Suprapubic skin (tissue), 4 donors: ENCODE data around the gene DRAP1.
"Not testable (repeated sequence)": the region's sequence is repeated elsewhere in the genome, so short reads cannot be mapped to it uniquely, and the experiment has no call there.

ENCODE experiments used
- POLR2A ChIP-seq, 2 donors: fragments of 450-650 bp; IDR thresholded peaks; one replicate each; pipeline ENCODE4 v1.6.1; 2017; ENCODE audit warnings: antibody characterized with exemption in 2 of 2, mild to moderate bottlenecking in 2 of 2, moderate library complexity in 2 of 2
- POLR2AphosphoS5 ChIP-seq, 3 donors: sonication (generic); formaldehyde crosslinking; IDR thresholded peaks; one replicate each; pipeline ENCODE4 v1.6.1; 2017; ENCODE audit warnings: antibody characterized with exemption in 3 of 3
- TF ChIP-seq, protein P1 (sequence below), 2 donors: fragments of 200-600 bp in 1 of 2; fragments of 450-650 bp in 1 of 2; sonication (generic) in 1 of 2; IDR thresholded peaks; one replicate each; pipeline ENCODE4 v1.5.1; 2016 to 2019; ENCODE audit warnings: antibody characterized with exemption in 2 of 2, mild to moderate bottlenecking in 1 of 2, moderate library complexity in 1 of 2

- TF ChIP-seq, protein P1, sequence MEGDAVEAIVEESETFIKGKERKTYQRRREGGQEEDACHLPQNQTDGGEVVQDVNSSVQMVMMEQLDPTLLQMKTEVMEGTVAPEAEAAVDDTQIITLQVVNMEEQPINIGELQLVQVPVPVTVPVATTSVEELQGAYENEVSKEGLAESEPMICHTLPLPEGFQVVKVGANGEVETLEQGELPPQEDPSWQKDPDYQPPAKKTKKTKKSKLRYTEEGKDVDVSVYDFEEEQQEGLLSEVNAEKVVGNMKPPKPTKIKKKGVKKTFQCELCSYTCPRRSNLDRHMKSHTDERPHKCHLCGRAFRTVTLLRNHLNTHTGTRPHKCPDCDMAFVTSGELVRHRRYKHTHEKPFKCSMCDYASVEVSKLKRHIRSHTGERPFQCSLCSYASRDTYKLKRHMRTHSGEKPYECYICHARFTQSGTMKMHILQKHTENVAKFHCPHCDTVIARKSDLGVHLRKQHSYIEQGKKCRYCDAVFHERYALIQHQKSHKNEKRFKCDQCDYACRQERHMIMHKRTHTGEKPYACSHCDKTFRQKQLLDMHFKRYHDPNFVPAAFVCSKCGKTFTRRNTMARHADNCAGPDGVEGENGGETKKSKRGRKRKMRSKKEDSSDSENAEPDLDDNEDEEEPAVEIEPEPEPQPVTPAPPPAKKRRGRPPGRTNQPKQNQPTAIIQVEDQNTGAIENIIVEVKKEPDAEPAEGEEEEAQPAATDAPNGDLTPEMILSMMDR (IDR thresholded peaks at IDR 0.05) = not testable (repeated sequence)
- TF ChIP-seq POLR2AphosphoS5, POLR2A (IDR thresholded peaks at IDR 0.05): not testable (repeated sequence)
Measured at GRCh38 chr11:65892137-65892540, 27.1 kb upstream of the DRAP1 start.
